Measurements from ENCODE around the gene LHFPL5.

GRCh38 chr6:35810971-35811698 lies 6.0 kb downstream of the LHFPL5 start:
- TF ChIP-seq CTCF (conservative IDR thresholded peaks at IDR 0.05) (no peak), EZH2 (IDR thresholded peaks at IDR 0.05; ENCODE audit: low read depth) (no peak)

Measured in PC-9 (cell line).